ENCODE results near the gene ENPP1.

ENPP1 gene

DNA sequence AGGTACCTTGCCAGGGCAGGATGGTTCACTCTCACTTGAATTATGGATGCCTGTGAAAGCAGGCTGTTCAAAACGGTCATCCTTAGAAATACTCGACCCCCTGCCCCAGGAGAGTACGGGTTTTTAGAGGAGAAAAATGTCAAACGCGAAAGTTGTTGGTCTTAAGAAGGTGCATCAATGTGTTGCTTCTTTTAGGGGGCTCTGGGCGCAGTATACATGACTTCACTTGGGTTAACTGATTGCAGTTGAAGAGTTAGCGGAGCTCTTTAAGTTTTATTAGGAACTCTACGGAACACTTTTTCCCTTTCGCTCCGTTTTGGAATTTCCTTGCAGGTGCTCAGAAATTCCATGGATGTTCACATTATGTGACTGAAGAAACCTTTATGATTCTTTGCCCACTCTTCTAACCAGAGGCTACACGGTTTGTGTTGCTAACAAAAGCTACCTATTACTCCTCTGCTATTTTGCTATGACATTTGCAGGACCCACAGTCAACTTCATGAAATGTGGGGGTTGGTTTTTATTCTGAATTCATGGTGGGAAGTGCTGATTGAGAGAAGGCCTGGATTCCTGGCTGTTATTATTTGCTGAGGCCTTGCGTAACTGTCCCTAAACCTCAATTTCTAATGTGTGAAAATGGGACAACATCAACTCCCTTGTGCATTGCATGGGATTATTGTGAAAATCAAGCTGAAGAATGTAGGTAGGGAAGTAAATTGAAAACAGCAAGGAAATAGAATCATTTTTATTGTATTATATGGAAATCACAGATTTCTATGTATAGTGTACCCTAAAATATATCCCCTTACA lies 845 bp downstream of the ENPP1 start:
- peak overlapping the region; percentile 60 for H3K4me3 ChIP-seq (replicated peaks; ENCODE audit: low read depth, low read length)
- DNase-seq (ENCODE audit: extremely low read depth, low read depth): no peak
- TF ChIP-seq, protein P1, sequence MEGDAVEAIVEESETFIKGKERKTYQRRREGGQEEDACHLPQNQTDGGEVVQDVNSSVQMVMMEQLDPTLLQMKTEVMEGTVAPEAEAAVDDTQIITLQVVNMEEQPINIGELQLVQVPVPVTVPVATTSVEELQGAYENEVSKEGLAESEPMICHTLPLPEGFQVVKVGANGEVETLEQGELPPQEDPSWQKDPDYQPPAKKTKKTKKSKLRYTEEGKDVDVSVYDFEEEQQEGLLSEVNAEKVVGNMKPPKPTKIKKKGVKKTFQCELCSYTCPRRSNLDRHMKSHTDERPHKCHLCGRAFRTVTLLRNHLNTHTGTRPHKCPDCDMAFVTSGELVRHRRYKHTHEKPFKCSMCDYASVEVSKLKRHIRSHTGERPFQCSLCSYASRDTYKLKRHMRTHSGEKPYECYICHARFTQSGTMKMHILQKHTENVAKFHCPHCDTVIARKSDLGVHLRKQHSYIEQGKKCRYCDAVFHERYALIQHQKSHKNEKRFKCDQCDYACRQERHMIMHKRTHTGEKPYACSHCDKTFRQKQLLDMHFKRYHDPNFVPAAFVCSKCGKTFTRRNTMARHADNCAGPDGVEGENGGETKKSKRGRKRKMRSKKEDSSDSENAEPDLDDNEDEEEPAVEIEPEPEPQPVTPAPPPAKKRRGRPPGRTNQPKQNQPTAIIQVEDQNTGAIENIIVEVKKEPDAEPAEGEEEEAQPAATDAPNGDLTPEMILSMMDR (IDR thresholded peaks at IDR 0.05; ENCODE audit: low read depth, low read length, missing control alignments): no peak

DNA sequence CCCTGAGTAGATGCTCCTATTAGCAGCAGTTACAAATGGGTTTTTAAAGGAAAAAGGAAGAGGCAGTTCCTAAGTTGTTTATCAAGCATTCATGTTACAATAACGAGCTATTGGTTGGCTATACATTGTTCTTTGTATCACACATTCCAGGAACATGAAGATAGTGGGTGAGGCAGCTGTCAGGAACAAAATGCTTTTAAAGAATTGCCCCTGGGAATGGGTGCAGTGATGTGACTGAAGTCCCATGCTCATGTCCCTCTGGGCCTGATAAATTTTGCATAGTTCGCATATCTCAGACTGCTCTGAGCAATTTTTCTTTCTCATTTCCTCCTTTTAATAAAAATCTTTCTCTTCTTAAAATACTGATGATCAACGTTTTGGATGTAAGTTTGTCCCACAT lies 3.7 kb downstream of the ENPP1 start:
- TF ChIP-seq, protein P1 (IDR thresholded peaks at IDR 0.05; ENCODE audit: low read depth, low read length, missing control alignments): no peak
- no peak overlapping the region for H3K4me3 ChIP-seq (replicated peaks; ENCODE audit: low read depth, low read length)
- no peak for DNase-seq (ENCODE audit: extremely low read depth, low read depth)

DNA sequence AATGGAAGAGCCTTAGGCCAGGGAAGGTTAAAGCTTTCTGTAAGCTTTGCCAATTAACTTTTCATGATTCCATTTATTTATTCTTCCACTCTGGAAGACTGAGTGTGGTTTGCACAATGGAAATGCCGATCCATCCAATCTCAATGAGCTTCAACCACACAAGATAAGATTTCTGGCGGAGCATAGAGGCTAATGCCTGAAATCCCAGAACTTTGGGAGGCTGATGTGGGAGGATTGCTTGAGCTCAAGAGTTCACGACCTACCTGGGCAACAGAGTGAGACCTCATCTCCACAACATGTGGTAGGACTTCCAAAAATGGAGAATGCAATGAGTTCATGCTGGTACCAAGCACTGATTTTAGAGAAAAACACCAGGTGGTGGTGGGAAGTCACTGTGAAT lies 6.2 kb downstream of the ENPP1 start:
- H3K4me3 ChIP-seq (replicated peaks; ENCODE audit: low read depth, low read length): no peak overlapping the region
- no peak for DNase-seq (ENCODE audit: extremely low read depth, low read depth)
- TF ChIP-seq, protein P1 (IDR thresholded peaks at IDR 0.05; ENCODE audit: low read depth, low read length, missing control alignments): no peak

GRCh38 chr6:131816869-131817268 lies 9.0 kb downstream of the ENPP1 start:
- TF ChIP-seq, protein P1 (IDR thresholded peaks at IDR 0.05; ENCODE audit: low read depth, low read length, missing control alignments): no peak
- no peak overlapping the region for H3K4me3 ChIP-seq (replicated peaks; ENCODE audit: low read depth, low read length)
- no peak for DNase-seq (ENCODE audit: extremely low read depth, low read depth)

DNA sequence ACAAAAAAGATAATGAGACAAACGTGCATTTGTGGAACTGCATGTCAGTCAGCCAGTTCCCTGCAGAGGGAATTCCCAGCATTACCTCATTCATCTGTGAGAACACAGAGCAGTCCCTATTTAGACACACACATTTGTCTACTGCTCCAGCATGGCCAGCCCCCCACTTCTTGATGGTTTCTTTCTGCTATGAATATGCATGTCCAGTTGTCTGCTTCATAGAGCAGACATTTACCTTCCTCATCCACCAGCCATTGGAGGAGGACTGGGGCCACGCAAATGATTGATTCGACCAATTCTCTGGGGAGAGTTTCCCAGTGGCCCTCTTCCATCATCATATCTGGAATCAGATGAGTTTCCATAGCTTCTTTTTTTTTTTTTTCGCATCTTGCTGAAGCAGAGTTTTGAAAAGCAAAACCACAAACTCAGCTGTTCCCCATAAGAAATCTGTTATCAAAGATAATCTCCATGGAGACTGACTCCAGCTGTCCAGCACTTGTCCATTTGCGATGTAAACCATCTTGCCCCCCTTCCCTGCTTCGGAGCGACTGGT lies 11.8 kb downstream of the ENPP1 start:
- H3K4me3 ChIP-seq (replicated peaks; ENCODE audit: low read depth, low read length): no peak overlapping the region
- TF ChIP-seq, protein P1 (IDR thresholded peaks at IDR 0.05; ENCODE audit: low read depth, low read length, missing control alignments): no peak
- no peak for DNase-seq (ENCODE audit: extremely low read depth, low read depth)

- H3K4me3 ChIP-seq (replicated peaks; ENCODE audit: low read depth, low read length): no peak overlapping the region
- TF ChIP-seq, protein P1 (IDR thresholded peaks at IDR 0.05; ENCODE audit: low read depth, low read length, missing control alignments): no peak
- no peak for DNase-seq (ENCODE audit: extremely low read depth, low read depth)
Observed at GRCh38 chr6:131821010-131821807, 13.4 kb downstream of the ENPP1 start.
